Ovary (tissue), 9 donors: ENCODE results near the gene TMCC2. TPM values are rescaled to one million over a fixed set of nuclear protein-coding genes. Genes with fewer than 3 reads are reported as not detected.

Experiments
- DNase-seq, 5 donors: peaks; one replicate each; pipeline ENCODE4 v3.0.0-alpha.2; 2019 to 2020
- H3K27ac ChIP-seq, 2 donors: fragments of 200-600 bp; one replicate each; pipeline versions ENCODE4 v1.5.1 to v1.8.0; 2019 to 2022
- H3K27me3 ChIP-seq: fragments of 200-600 bp; one replicate; pipeline ENCODE4 v1.8.0; 2022
- H3K36me3 ChIP-seq: fragments of 200-600 bp; sonication (generic); one replicate; pipeline ENCODE4 v1.5.1; 2019
- H3K4me1 ChIP-seq: one replicate; pipeline ENCODE4 v1.8.1; 2013; ENCODE audit warnings: mild to moderate bottlenecking, moderate library complexity; ENCODE audit not compliant: insufficient read depth
- H3K4me3 ChIP-seq: fragments of 200-600 bp; sonication (generic); one replicate; pipeline ENCODE4 v1.5.1; 2017
- H3K9me3 ChIP-seq, 2 donors: fragments of 200-600 bp in 1 of 2; sonication (generic) in 1 of 2; one replicate each; pipeline versions ENCODE4 v1.5.1 to v1.8.1; 2013 to 2019; ENCODE audit warnings: mild to moderate bottlenecking in 1 of 2, moderate library complexity in 1 of 2
- CTCF ChIP-seq, 3 donors: fragments of 450-650 bp in 2 of 3; fragments of 200-600 bp in 1 of 3; IDR thresholded peaks; one replicate each; pipeline versions ENCODE4 v1.5.1 to v1.8.0; 2016 to 2022; ENCODE audit warnings: antibody characterized with exemption in 3 of 3, mild to moderate bottlenecking in 1 of 3
- EP300 ChIP-seq: sonication (generic); formaldehyde crosslinking; IDR thresholded peaks from one replicate; pipeline ENCODE4 v1.6.1; 2017; ENCODE audit warnings: antibody characterized with exemption
- POLR2A ChIP-seq: fragments of 450-650 bp; IDR thresholded peaks from one replicate; pipeline ENCODE4 v1.6.1; 2017; ENCODE audit warnings: antibody characterized with exemption, mild to moderate bottlenecking, moderate library complexity
- WGBS, 3 donors: extraction: QIAGEN DNeasy Blood & Tissue Kit in 1 of 3; methylation state at CpG; one replicate each; pipeline versions ENCODE4 v1.1.5 to v1.1.7; 2013 to 2017; 5-methylcytosine and 5-hydroxymethylcytosine counted together
- intact Hi-C, 4 donors: fragments of 100-400 bp; cut with DNase I; formaldehyde crosslinking; loops; one replicate each; pipeline versions ENCODE4 v1.11.0 to v1.15.1; 2022 to 2023
- polyA plus RNA-seq, 2 donors: library from polyadenylated mRNA; stranded (reverse); fragments of 200-250 nt in 1 of 2; fragments of 350-450 nt in 1 of 2; fragmentation: Illumina TruSeq in 1 of 2; extraction: RNeasy Lipid Tissue Mini Kit (QIAGEN cat#74804) in 1 of 2; gene quantifications; one replicate each; pipeline ENCODE4 v1.2.3, GENCODE V29; 2013 to 2014
- total RNA-seq, 7 donors: library from RNA; depleted of rRNA in 2 of 7; stranded (reverse); fragments of >200 nt in 2 of 7; fragmentation: NEBNext Ultra II Directional in 3 of 7; extraction: Animal tissue kit (Norgen Biotek cat#: 25700) in 3 of 7; gene quantifications; one replicate each; pipeline versions ENCODE4 v1.1.0 to v1.2.4, GENCODE V29; 2016 to 2023
- donor health status: DM: no; HTN: no; CAD: no; lungs with moderate emphysema.
- donor health status: DM: no; HTN: no; CAD: no.
- donor health status: Bipolar disorder and iron deficiency.
- donor health status: DM: yes; HTN: yes; CAD: no.
- donor health status: DM: no; HTN: no; CAD: no.
- donor health status: DM: yes; HTN: yes; CAD: no.

TMCC2 gene
- total and polyA plus RNA-seq, 9 donors = 2.3 to 11.0 (median 7.8) TPM

- Histone ChIP-seq H3K36me3 (no peaks in the 10 kb centered on the region), H3K27me3 (no peaks in the 10 kb centered on the region), H3K9me3 (no peaks in the 10 kb centered on the region), H3K4me1 (peaks cover 8% of the 10 kb centered on the region), H3K4me3 (no peak overlapping the region), H3K27ac (no peak overlapping the region)
- WGBS, 3 donors = 49 to 65% (median 56%) methylated on average over 4 of the region's 4 CpGs
- DNase-seq = no peak
- intact Hi-C loops = no loop called here
- TF ChIP-seq POLR2A (no peak), CTCF (IDR thresholded peaks at IDR 0.05) (no peak), EP300 (no peak)
These were observed 43.9 kb upstream of the TMCC2 start for GRCh38 chr1:205183676-205184335.

- Histone ChIP-seq H3K4me1 (peaks cover 10% of the 10 kb centered on the region), H3K4me3 (no peak overlapping the region), H3K36me3 (no peaks in the 10 kb centered on the region), H3K9me3 (no peaks in the 10 kb centered on the region), H3K27ac (no peak overlapping the region), H3K27me3 (no peaks in the 10 kb centered on the region)
- intact Hi-C loops = no loop called here
- no peak for DNase-seq
- TF ChIP-seq EP300 (no peak), CTCF (IDR thresholded peaks at IDR 0.05) (no peak), POLR2A (no peak)
These were observed 41.6 kb upstream of the TMCC2 start for GRCh38 chr1:205186191-205186590.

- Histone ChIP-seq H3K27me3 (no peaks in the 10 kb centered on the region), H3K9me3 (no peaks in the 10 kb centered on the region), H3K36me3 (no peaks in the 10 kb centered on the region), H3K27ac (no peak overlapping the region), H3K4me1 (peaks cover 15% of the 10 kb centered on the region), H3K4me3 (no peak overlapping the region)
- no peak for TF ChIP-seq CTCF (IDR thresholded peaks at IDR 0.05)
- TF ChIP-seq POLR2A = no peak
- no peak for TF ChIP-seq EP300
- DNase-seq = no peak
- 79 to 86% (median 80%) methylated on average over 10 of the region's 10 CpGs for WGBS, 3 donors
- intact Hi-C loops = no loop called here
These were observed 40.3 kb upstream of the TMCC2 start for GRCh38 chr1:205187420-205187819.

- H3K4me3 ChIP-seq = no peak overlapping the region
- H3K27me3 ChIP-seq = no peaks in the 10 kb centered on the region
- no peaks in the 10 kb centered on the region for H3K9me3 ChIP-seq
- H3K27ac ChIP-seq = no peak overlapping the region
- H3K4me1 ChIP-seq = peaks cover 15% of the 10 kb centered on the region
- 9 to 27% (median 13%) methylated on average over 2 of the region's 2 CpGs for WGBS, 3 donors
- H3K36me3 ChIP-seq = no peaks in the 10 kb centered on the region
- DNase-seq = no peak
- TF ChIP-seq EP300 (no peak), CTCF (IDR thresholded peaks at IDR 0.05) (no peak), POLR2A (no peak)
- intact Hi-C loops = no loop called here
These were observed 39.6 kb upstream of the TMCC2 start for GRCh38 chr1:205188098-205188497.
